SKM-1 treated with dmso at 0.1 percent for 144 hours (cell line): ENCODE measurements around the gene IMPG2.

Experiments used
- DNase-seq: peaks from one replicate; lab custom pipeline; 2025; ENCODE audit not compliant: unreplicated experiment; lab: John Stamatoyannopoulos, UW

IMPG2 gene

DNA sequence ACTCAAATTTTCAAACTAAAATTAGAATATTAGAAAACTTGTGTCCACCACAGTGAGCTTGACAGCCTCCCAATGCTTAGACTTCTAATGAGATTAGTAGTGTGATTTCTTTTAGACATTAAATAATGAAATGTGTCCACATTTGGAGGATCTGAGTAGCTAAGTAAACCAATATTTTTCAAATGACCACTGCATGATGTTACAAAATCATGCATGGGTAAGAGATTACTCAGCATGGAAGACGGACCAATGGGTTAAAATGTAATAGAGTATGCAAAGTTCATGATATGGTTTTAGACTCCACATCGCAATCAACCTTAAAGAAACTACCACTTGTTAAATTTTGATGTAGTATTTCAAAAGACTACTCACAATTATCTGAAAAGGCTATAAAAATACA, 130.6 kb downstream of the IMPG2 start:
- DNase-seq = no peak

DNA sequence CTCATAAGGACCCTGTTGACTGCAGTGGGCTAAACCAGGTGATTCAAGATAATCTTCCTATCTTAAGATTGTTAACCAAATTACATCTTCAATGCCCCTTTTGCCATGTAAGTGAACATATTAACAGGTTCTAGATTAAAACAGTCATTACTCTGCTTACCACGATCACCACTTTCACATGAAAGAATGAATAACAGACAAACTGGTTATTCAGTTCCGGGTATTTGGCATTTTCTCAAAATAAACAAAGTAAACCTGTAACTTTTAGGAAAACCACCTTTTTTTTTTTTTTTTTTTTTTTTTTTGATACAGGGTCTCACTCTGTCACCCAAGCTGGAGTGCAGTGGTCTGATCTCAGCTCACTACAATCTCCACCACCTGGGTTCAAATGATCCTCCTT, 131.2 kb downstream of the IMPG2 start:
- DNase-seq = no peak

DNA sequence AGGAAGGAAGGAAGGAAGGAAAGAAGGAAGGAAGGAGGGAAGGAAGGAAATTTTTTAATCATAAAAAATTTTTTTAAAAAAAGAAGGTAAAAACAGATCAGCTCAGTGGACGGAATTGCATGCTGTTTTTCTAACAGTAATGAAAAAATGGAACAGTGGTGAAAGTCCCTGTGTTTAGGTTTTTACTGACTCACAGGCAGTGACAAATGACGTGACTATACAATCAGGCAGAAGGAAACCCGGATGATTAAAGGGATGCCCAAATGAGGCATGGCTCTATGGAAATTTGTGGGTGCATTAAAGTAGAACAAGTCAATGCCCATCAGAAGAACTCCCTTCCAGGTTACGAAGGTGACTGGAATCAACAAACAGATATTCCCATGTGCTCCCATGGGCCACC, 135.0 kb downstream of the IMPG2 start:
- no peak for DNase-seq

GRCh38 chr3:101184111-101184510, 136.3 kb downstream of the IMPG2 start:
- DNase-seq = no peak

GRCh38 chr3:101183151-101183550, 137.2 kb downstream of the IMPG2 start:
- DNase-seq = no peak

DNA sequence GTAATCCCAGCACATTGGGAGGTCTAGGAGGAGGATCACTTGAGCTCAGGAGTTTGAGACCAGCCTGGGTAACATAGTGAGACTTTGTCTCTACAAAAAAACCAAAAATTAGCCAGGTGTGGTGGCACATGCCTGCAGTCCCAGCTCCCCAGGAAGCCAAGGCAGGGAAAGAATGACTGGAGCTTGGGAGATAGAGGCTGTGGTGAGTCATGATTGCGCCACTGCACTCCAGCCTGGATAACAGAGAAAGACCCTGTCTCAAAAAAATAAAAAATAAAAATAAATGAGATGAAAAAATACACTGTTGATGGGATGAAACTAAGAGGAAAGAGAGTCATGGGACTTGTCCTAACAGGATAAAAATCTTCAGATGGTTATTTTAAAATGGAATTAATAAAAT, 137.6 kb downstream of the IMPG2 start:
- DNase-seq = no peak

GRCh38 chr3:101181801-101182200, 138.6 kb downstream of the IMPG2 start:
- no peak for DNase-seq

DNA sequence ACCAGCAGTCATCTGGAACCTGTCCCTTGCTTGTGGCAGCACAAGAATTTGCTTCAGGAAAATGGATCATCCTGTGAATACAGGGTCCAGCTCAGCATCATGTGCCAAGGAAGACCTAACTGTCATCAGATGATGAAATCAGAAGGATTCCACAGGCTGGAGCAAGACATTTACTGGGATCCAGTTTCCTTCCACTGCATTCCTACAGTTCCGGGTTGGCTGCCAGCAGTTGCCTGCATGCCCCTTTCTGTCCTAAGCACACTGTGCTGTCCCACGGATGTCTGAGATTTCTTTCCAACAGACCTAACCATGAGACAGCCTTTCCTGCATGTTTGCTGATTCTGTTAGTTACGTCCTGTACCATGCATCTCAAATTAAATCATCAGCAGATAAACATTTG, 140.7 kb downstream of the IMPG2 start:
- DNase-seq = no peak

DNA sequence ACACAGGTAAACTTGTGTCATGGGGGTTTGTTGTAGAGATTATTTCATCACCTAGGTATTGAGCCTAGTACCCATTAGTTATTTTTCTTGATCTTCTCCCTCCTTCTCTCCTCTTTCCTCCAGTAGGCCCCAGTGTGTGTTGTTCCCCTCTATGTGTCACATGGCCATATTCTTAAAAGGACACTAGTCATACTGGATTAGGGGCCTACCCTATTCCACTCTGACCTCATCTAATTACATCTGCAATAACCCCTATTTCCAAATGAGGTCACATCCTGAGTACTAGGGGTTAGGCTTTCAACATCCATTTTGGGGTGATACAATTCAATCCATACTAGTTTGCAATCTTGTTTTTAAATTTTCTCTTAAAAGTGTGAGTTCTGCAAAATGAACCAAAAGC, 142.8 kb downstream of the IMPG2 start:
- DNase-seq = no peak
